Stimulated activated CD4-positive, alpha-beta T cell treated with anti-CD3 and anti-CD28 coated beads, Interleukin-12 subunit alpha, Interleukin-12 subunit beta, amount 100 ng/mL, for 4 hours (primary cell): ENCODE results near the gene C2CD2L.
"Not testable (repeated sequence)": the region's sequence is repeated elsewhere in the genome, so short reads cannot be mapped to it uniquely, and the experiment has no call there.

ENCODE experiments used
- DNase-seq: peaks from one replicate; pipeline ENCODE4 v3.0.0-alpha.2; 2020

The C2CD2L gene

GRCh38 chr11:119093942-119094815 is 13.0 kb upstream of the C2CD2L start:
- DNase-seq, result peak; percentile 50

- DNase-seq, result peak; percentile 56
Observed at GRCh38 chr11:119094816-119095065, 12.4 kb upstream of the C2CD2L start.

GRCh38 chr11:119095066-119095880 is 11.9 kb upstream of the C2CD2L start:
- DNase-seq, result peak; percentile 98

GRCh38 chr11:119099711-119100110 is 7.4 kb upstream of the C2CD2L start:
- no peak for DNase-seq

- no peak for DNase-seq
Observed at GRCh38 chr11:119100246-119100970, 6.7 kb upstream of the C2CD2L start.

- no peak for DNase-seq
Observed at GRCh38 chr11:119100994-119101758, 6.0 kb upstream of the C2CD2L start.

GRCh38 chr11:119101759-119102423 is 5.3 kb upstream of the C2CD2L start, which contains the start of gene DPAGT1:
TSS of gene DPAGT1 (minus strand) at chr11:119101853. CDS start at chr11:119101655, 198 bp downstream.
- DNase-seq, result peak; percentile 79

GRCh38 chr11:119103161-119103664 is 3.9 kb upstream of the C2CD2L start:
- DNase-seq, result not testable (repeated sequence)

GRCh38 chr11:119103793-119104192 is 3.4 kb upstream of the C2CD2L start:
- DNase-seq, result no peak

- DNase-seq, result peak; percentile 14
Observed at GRCh38 chr11:119107538-119108145, 498 bp downstream of the C2CD2L start.

GRCh38 chr11:119108146-119108856 is 1.2 kb downstream of the C2CD2L start:
- DNase-seq, result no peak

- no peak for DNase-seq
Observed at GRCh38 chr11:119108857-119109221, 1.7 kb downstream of the C2CD2L start.

GRCh38 chr11:119109843-119110242 is 2.7 kb downstream of the C2CD2L start:
- no peak for DNase-seq

- DNase-seq, result no peak
Observed at GRCh38 chr11:119110439-119110838, 3.3 kb downstream of the C2CD2L start.

- no peak for DNase-seq
Observed at GRCh38 chr11:119111361-119111925, 4.3 kb downstream of the C2CD2L start.

GRCh38 chr11:119112314-119113020 is 5.3 kb downstream of the C2CD2L start:
- no peak for DNase-seq

- no peak for DNase-seq
Observed at GRCh38 chr11:119113716-119114115, 6.6 kb downstream of the C2CD2L start.

GRCh38 chr11:119114351-119114750 is 7.2 kb downstream of the C2CD2L start:
- no peak for DNase-seq

- peak; percentile 33 for DNase-seq
Observed at GRCh38 chr11:119115484-119116234, 8.5 kb downstream of the C2CD2L start.
